Suppressor macrophage treated with lipopolysaccharide for 1 hour (primary cell): Measurements from ENCODE around the gene SCGB2B2.
"Not testable (repeated sequence)": the region's sequence is repeated elsewhere in the genome, so short reads cannot be mapped to it uniquely, and the experiment has no call there.

ENCODE experiments used
- DNase-seq, 3 donors: peaks; one replicate each; pipeline ENCODE4 v3.0.0-alpha.2; 2020 to 2022

SCGB2B2 gene

GRCh38 chr19:34676697-34677385, at the start of gene SCGB2B2:
SCGB2B2 (minus strand) TSS chr19:34677159; CDS start chr19:34594563, 82,596 bp downstream.
- peak in 1 of 3 donors; percentile 64 for DNase-seq

- no peak for DNase-seq
These were observed 48.4 kb upstream of the SCGB2B2 start for GRCh38 chr19:34725400-34725799.

GRCh38 chr19:34722353-34722752, 45.4 kb upstream of the SCGB2B2 start:
- no peak for DNase-seq

GRCh38 chr19:34715357-34715756, 38.4 kb upstream of the SCGB2B2 start:
- DNase-seq = peak in 1 of 3 donors; percentile 4

- no peak for DNase-seq
These were observed 36.3 kb upstream of the SCGB2B2 start for GRCh38 chr19:34713262-34713637.

- peak; percentile 70 to 88 (median 80) for DNase-seq
These were observed 35.7 kb upstream of the SCGB2B2 start for GRCh38 chr19:34712395-34713261.

- no peak for DNase-seq
These were observed 34.9 kb upstream of the SCGB2B2 start for GRCh38 chr19:34711890-34712289.

GRCh38 chr19:34707661-34708060, 30.7 kb upstream of the SCGB2B2 start:
- DNase-seq = no peak

GRCh38 chr19:34692549-34692948, 15.6 kb upstream of the SCGB2B2 start:
- DNase-seq = peak in 2 of 3 donors; percentile 3 to 5

GRCh38 chr19:34690372-34690771, 13.4 kb upstream of the SCGB2B2 start:
- DNase-seq = no peak

- no peak for DNase-seq
These were observed 11.6 kb upstream of the SCGB2B2 start for GRCh38 chr19:34688592-34688991.

GRCh38 chr19:34687348-34687747, 10.4 kb upstream of the SCGB2B2 start:
- DNase-seq = no peak

- DNase-seq = no peak
These were observed 9.5 kb upstream of the SCGB2B2 start for GRCh38 chr19:34686455-34686854.

GRCh38 chr19:34685266-34685665, 8.3 kb upstream of the SCGB2B2 start:
- not testable (repeated sequence) for DNase-seq

GRCh38 chr19:34681478-34681877, 4.5 kb upstream of the SCGB2B2 start:
- DNase-seq = no peak

- no peak for DNase-seq
These were observed 1.5 kb upstream of the SCGB2B2 start for GRCh38 chr19:34678421-34678820.

GRCh38 chr19:34678085-34678412, 1.1 kb upstream of the SCGB2B2 start:
- no peak for DNase-seq

- peak; percentile 98 to 99 (median 98) for DNase-seq
These were observed 576 bp upstream of the SCGB2B2 start, which contains the start of gene ZNF302 for GRCh38 chr19:34677386-34678084. ZNF302 (plus strand) TSS chr19:34677678; CDS start chr19:34678805, 1,127 bp downstream.

GRCh38 chr19:34675919-34676318, 1.0 kb downstream of the SCGB2B2 start:
- no peak for DNase-seq

GRCh38 chr19:34675250-34675649, 1.7 kb downstream of the SCGB2B2 start:
- no peak for DNase-seq

- DNase-seq = no peak
These were observed 3.4 kb downstream of the SCGB2B2 start for GRCh38 chr19:34673590-34673989.

- DNase-seq = no peak
These were observed 5.0 kb downstream of the SCGB2B2 start for GRCh38 chr19:34671972-34672371.

- no peak for DNase-seq
These were observed 7.7 kb downstream of the SCGB2B2 start for GRCh38 chr19:34669305-34669704.
